B cell (primary cell): ENCODE data around the gene FBLIM1. TPM values are rescaled to one million over a fixed set of nuclear protein-coding genes. Genes with fewer than 3 reads are reported as not detected.
A peak's percentile ranks its signal among the peaks of the same experiment; 100 is the strongest.

Experiments
- ATAC-seq: fragments of 200-7000 bp; cut with Tn5 transposase; one replicate; pipeline ENCODE4 v1.10.0; 2021; ENCODE audit warnings: low read depth, mild to moderate bottlenecking, moderate number of reproducible peaks, moderate library complexity
- CTCF ChIA-PET: fragments of 350-600 bp; sonication (Branson Sonifier 250); formaldehyde crosslinking; loops from one replicate; lab custom pipeline; 2021; ENCODE audit warnings: antibody characterized with exemption, inconsistent platforms; lab: Charles Lee
- POLR2A ChIA-PET: fragments of 350-600 bp; sonication (Branson Sonifier 250); formaldehyde crosslinking; loops from one replicate; lab custom pipeline; 2021; ENCODE audit warnings: antibody characterized with exemption; lab: Charles Lee
- DNase-seq: peaks from one replicate; pipeline ENCODE4 v3.0.0; 2013
- H2AFZ ChIP-seq: 2 replicates; pipeline ENCODE4 v1.6.1; 2012; ENCODE audit warnings: mild to moderate bottlenecking, low read depth, low read length; ENCODE audit not compliant: insufficient read depth, poor library complexity, severe bottlenecking
- H3K27ac ChIP-seq, 2 donors: 1 replicate in 1 of 2; 2 replicates in 1 of 2; pipeline ENCODE4 v1.5.1; 2012 to 2013; ENCODE audit warnings: low read length in 2 of 2, mild to moderate bottlenecking in 2 of 2, moderate library complexity in 1 of 2
- H3K27me3 ChIP-seq, 4 experiments: fragments of 200-600 bp in 1 of 4; sonication (generic) in 1 of 4; replicated peaks in 1 of 4; 1 replicate in 2 of 4; 2 replicates in 2 of 4; pipeline versions ENCODE4 v1.6.1 to v1.7.0; 2013 to 2016; ENCODE audit warnings: low read length in 3 of 4, mild to moderate bottlenecking in 2 of 4, mixed read lengths in 1 of 4, moderate library complexity in 1 of 4; ENCODE audit not compliant: insufficient read depth in 4 of 4, control insufficient read depth in 3 of 4; ENCODE audit errors: control extremely low read depth in 1 of 4
- H3K36me3 ChIP-seq, 2 experiments: replicated peaks in 1 of 2; 1 replicate in 1 of 2; 2 replicates in 1 of 2; pipeline versions ENCODE4 v1.6.1 to v1.7.1; 2013; ENCODE audit warnings: low read length in 1 of 2; ENCODE audit not compliant: insufficient read depth in 2 of 2, control insufficient read depth in 1 of 2; ENCODE audit errors: control extremely low read depth in 1 of 2, extremely low read depth in 1 of 2
- H3K4me1 ChIP-seq, 2 donors: fragments of 200-600 bp in 1 of 2; sonication (generic) in 1 of 2; 1 replicate in 1 of 2; 2 replicates in 1 of 2; pipeline versions ENCODE4 v1.5.1 to v1.6.1; 2013 to 2017; ENCODE audit warnings: low read length in 2 of 2; ENCODE audit not compliant: control insufficient read depth in 2 of 2, insufficient read depth in 2 of 2
- H3K4me2 ChIP-seq: replicated peaks from 2 replicates; pipeline ENCODE3; 2012; ENCODE audit warnings: mild to moderate bottlenecking, low read depth, low read length; ENCODE audit not compliant: poor library complexity, severe bottlenecking
- H3K4me3 ChIP-seq, 5 experiments: fragments of 200-600 bp in 1 of 5; sonication (generic) in 1 of 5; 1 replicate in 3 of 5; 2 replicates in 2 of 5; pipeline versions ENCODE4 v1.5.1 to v1.7.0; 2011 to 2016; ENCODE audit warnings: low read length in 4 of 5, mild to moderate bottlenecking in 4 of 5, low read depth in 2 of 5, control low read depth in 1 of 5, moderate library complexity in 1 of 5; ENCODE audit not compliant: insufficient read depth in 1 of 5; ENCODE audit errors: control extremely low read depth in 1 of 5, extremely low read depth in 1 of 5
- H3K79me2 ChIP-seq: fragments of 200-600 bp; sonication (generic); one replicate; pipeline ENCODE4 v1.6.0; 2016; ENCODE audit warnings: low read length; ENCODE audit not compliant: control insufficient read depth, insufficient read depth
- H3K9ac ChIP-seq: fragments of 200-600 bp; sonication (generic); 2 replicates; pipeline ENCODE4 v1.6.1; 2017; ENCODE audit warnings: mild to moderate bottlenecking, low read length, moderate library complexity
- H3K9me3 ChIP-seq, 3 donors: one replicate each; pipeline versions ENCODE4 v1.6.1 to v1.7.1; 2013; ENCODE audit warnings: low read length in 2 of 3; ENCODE audit not compliant: control insufficient read depth in 2 of 3, insufficient read depth in 1 of 3; ENCODE audit errors: control extremely low read depth in 1 of 3
- H4K20me1 ChIP-seq: 2 replicates; pipeline ENCODE4 v1.6.0; 2012; ENCODE audit warnings: mild to moderate bottlenecking, low read length; ENCODE audit not compliant: insufficient read depth, control insufficient read depth, poor library complexity, severe bottlenecking
- H3K27ac Mint-ChIP-seq: one replicate; pipeline ENCODE4 v1.8.0; 2021; ENCODE audit warnings: mixed read lengths
- H3K27me3 Mint-ChIP-seq: one replicate; pipeline ENCODE4 v1.8.0; 2021; ENCODE audit warnings: mixed read lengths
- H3K4me1 Mint-ChIP-seq: one replicate; pipeline ENCODE4 v1.8.0; 2021; ENCODE audit warnings: mixed read lengths
- H3K4me3 Mint-ChIP-seq: one replicate; pipeline ENCODE4 v1.8.0; 2021; ENCODE audit warnings: mixed read lengths
- H3K9me3 Mint-ChIP-seq: one replicate; pipeline ENCODE4 v1.8.0; 2022; ENCODE audit warnings: mixed read lengths; ENCODE audit not compliant: insufficient read depth
- CTCF ChIP-seq: fragments of 200-600 bp; IDR thresholded peaks from one replicate; pipeline ENCODE4 v1.8.0; 2022; ENCODE audit warnings: antibody characterized with exemption, mild to moderate bottlenecking
- EZH2 ChIP-seq: IDR thresholded peaks from 2 replicates; pipeline ENCODE4 v1.6.1; 2012; ENCODE audit warnings: borderline replicate concordance, low read depth, mild to moderate bottlenecking, moderate library complexity, low read length; ENCODE audit not compliant: insufficient read depth, poor library complexity, severe bottlenecking
- WGBS: methylation state at CpG from one replicate; pipeline ENCODE4 v1.1.5; 2013; ENCODE audit warnings: missing lambda C conversion rate; ENCODE audit not compliant: insufficient coverage; 5-methylcytosine and 5-hydroxymethylcytosine counted together
- intact Hi-C: fragments of 100-400 bp; cut with micrococcal nuclease; formaldehyde crosslinking; loops from one replicate; pipeline ENCODE4 v1.10.0; 2022
- polyA plus RNA-seq: library from polyadenylated mRNA; depleted of rRNA; stranded (reverse); fragments of >200 nt; gene quantifications from 2 replicates; pipeline ENCODE4 v1.2.3, GENCODE V29; 2012
- total RNA-seq, 2 donors: library from RNA; stranded (reverse); fragments of 120-200 nt in 1 of 2; gene quantifications; 1 replicate in 1 of 2; 2 replicates in 1 of 2; pipeline versions ENCODE4 v1.2.3 to v1.2.4, GENCODE V29; 2013 to 2022

Gene FBLIM1
- total and polyA plus RNA-seq, 2 donors (not counting 1 experiment from before 2014, with no cell fraction given): not detected

GRCh38 chr1:15722836-15723532, 35.6 kb upstream of the FBLIM1 start:
- ATAC-seq: no peak
- H3K9me3 Mint-ChIP-seq: no peaks in the 10 kb centered on the region
- H3K9ac ChIP-seq: no peak overlapping the region

More at GRCh38 chr1:15722836-15723532, 35.6 kb upstream of the FBLIM1 start:
- no peak overlapping the region for H3K4me3 Mint-ChIP-seq
- intact Hi-C loops: no loop called here
- Histone ChIP-seq H3K4me2 (no peak overlapping the region), H3K79me2 (peaks cover 4% of the 10 kb centered on the region), H3K9me3 (no peaks in the 10 kb centered on the region), H3K36me3 (peaks cover 0 to 80% of the 10 kb centered on the region in 2 experiments), H3K4me1 (no peaks in the 10 kb centered on the region), H3K4me3 (no peak overlapping the region), H4K20me1 (peaks cover 11% of the 10 kb centered on the region), H3K27me3 (no peaks in the 10 kb centered on the region), H3K27ac (no peak overlapping the region), H2AFZ (no peak overlapping the region)
- DNase-seq: no peak
- WGBS: 97% methylated on average over 11 of the region's 13 CpGs
- POLR2A ChIA-PET: no interaction called here
- TF ChIP-seq EZH2 (no peak), CTCF (no peak)
- H3K27me3 Mint-ChIP-seq: no peaks in the 10 kb centered on the region
- no peaks in the 10 kb centered on the region for H3K4me1 Mint-ChIP-seq
- CTCF ChIA-PET: interaction anchor here (0.7 kb wide), 1 partner anchor 1813 kb away, joined by 3 read pairs; no protein-coding TSS in a partner anchor
- peak overlapping the region; percentile 67 for H3K27ac Mint-ChIP-seq
